IPS-15b (cell line): ENCODE measurements around the gene IQGAP2.
A peak's percentile ranks its signal among the peaks of the same experiment; 100 is the strongest.
"Not testable (repeated sequence)": the region's sequence is repeated elsewhere in the genome, so short reads cannot be mapped to it uniquely, and the experiment has no call there.

ENCODE experiments used
- H3K27me3 ChIP-seq: one replicate; pipeline ENCODE4 v1.6.1; 2013; ENCODE audit warnings: low read length; ENCODE audit not compliant: control insufficient read depth, insufficient read depth
- H3K36me3 ChIP-seq: one replicate; pipeline ENCODE4 v1.6.1; 2013; ENCODE audit warnings: low read length; ENCODE audit not compliant: control insufficient read depth, insufficient read depth
- H3K4me1 ChIP-seq: one replicate; pipeline ENCODE4 v1.6.1; 2013; ENCODE audit warnings: mild to moderate bottlenecking, low read length; ENCODE audit not compliant: control insufficient read depth, insufficient read depth
- H3K4me3 ChIP-seq: one replicate; pipeline ENCODE4 v1.5.1; 2013; ENCODE audit warnings: low read depth, low read length
- H3K9ac ChIP-seq: one replicate; pipeline ENCODE4 v1.6.1; 2013; ENCODE audit warnings: low read depth, mild to moderate bottlenecking, low read length
- H3K9me3 ChIP-seq: one replicate; pipeline ENCODE4 v1.6.1; 2013; ENCODE audit warnings: mild to moderate bottlenecking, low read length; ENCODE audit not compliant: control insufficient read depth, insufficient read depth

Gene IQGAP2

DNA sequence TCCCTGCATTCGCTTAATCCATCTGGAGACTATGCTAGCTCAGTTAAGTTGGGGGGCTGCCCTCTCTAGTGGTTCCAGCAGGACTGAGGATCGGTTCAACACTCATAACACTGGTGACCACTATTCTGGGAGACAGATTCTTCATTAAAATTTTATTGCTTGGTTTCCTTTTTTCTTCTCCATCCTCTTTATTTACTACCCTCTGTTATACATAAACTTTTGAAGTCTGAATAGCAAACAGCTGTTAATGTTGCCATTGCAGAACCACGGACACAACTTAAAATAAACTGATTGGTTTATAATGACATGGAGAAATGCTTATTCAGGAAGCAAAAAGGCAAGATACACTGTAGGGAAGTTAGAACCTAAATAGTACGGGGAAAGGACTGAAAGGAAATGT lies 22.1 kb downstream of the IQGAP2 start:
- no peaks in the 10 kb centered on the region for H3K36me3 ChIP-seq
- no peaks in the 10 kb centered on the region for H3K27me3 ChIP-seq
- H3K4me3 ChIP-seq = no peak overlapping the region
- H3K9ac ChIP-seq = no peak overlapping the region
- no peaks in the 10 kb centered on the region for H3K9me3 ChIP-seq
- H3K4me1 ChIP-seq = peaks cover 38% of the 10 kb centered on the region

DNA sequence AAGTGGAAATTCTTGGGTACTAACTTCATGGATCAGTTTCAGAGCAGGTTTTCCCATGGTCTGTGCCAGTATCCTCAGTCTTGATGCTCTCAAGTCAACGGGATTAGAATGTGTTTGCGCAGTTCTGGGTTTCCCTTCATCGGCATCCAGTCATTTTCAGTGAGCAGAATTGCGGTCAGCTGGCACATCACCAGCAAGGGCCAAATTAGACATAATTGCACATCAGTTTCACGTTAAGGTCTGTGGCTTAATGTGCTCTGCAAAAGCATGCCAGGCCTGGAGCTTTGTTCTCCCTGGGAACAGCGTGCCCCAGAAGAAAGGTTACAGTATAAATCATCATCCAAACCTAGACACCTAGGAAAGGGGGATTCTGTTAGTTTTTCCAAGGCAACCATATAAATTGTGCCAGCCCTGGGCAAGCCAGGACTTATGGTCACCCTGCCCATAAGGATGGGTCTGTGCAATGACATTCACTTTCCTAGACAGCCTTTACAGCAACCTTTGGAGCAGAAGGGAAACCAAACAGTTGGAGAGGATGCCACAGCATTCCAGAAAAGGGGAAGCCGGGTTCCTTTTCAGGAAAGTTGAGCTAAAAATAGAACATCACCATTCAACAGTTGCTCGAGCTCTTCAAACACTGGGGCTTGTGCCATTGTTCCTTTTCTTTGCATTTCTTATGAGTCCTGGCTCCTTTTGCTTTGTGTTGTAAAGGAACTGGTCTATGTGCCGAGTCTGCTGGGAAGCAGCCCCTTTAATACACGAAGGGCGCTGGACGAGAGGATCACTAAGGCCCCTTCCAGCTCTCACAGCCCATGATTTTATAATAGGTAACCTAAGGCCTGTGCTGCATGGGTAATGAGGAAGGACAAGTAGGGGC lies 23.1 kb downstream of the IQGAP2 start:
- no peaks in the 10 kb centered on the region for H3K9me3 ChIP-seq
- H3K27me3 ChIP-seq = no peaks in the 10 kb centered on the region
- H3K36me3 ChIP-seq = no peaks in the 10 kb centered on the region
- H3K9ac ChIP-seq = no peak overlapping the region
- peak overlapping the region; percentile 9 for H3K4me3 ChIP-seq
- H3K4me1 ChIP-seq = peaks cover 35% of the 10 kb centered on the region

DNA sequence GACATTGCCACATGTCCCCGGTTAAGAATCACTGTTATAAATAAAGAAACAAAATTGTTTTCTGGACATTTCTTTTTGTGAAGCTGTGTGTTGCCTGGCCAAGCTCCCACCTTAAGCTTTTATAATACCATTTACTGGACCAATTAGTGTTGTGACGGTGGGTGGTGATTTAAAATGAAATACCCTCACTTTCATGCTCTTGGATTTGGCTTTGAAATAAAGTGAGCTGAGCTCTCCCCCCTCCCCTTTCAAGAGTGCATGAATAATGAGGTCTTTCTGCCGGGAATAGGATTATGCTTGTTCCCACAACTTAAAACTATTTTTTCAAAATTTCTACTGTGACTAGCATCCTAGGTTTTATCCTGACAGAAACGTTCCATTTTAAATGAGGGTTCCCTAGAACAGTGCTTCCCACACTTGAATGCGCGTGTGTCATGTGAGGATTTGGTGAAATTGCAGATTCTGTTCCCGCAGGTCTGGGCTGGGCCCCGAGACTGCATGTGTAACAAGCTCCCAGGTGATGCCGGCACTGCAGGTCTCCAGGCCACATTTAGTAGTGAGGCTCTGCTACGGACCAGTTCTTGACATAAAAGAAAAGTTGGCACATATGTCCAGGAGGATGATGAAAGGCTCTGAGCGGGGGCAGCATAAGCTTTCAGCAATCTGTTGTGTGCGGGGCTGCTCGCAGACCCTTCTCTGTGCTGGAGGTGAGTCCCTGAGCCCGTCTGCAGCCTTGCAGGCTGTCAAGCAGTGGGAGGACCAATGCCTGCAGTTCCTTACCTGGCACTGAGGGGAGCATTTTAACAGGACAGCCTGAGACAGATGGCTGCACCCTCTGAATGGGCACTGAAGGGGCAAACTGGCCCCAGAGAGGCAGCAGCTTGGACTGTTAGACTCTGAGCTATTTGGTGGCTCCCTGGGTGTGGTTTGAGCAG lies 24.4 kb downstream of the IQGAP2 start:
- Histone ChIP-seq H3K9me3 (no peaks in the 10 kb centered on the region), H3K27me3 (no peaks in the 10 kb centered on the region), H3K4me1 (peaks cover 34% of the 10 kb centered on the region), H3K36me3 (no peaks in the 10 kb centered on the region), H3K4me3 (peak overlapping the region; percentile 8), H3K9ac (no peak overlapping the region)

DNA sequence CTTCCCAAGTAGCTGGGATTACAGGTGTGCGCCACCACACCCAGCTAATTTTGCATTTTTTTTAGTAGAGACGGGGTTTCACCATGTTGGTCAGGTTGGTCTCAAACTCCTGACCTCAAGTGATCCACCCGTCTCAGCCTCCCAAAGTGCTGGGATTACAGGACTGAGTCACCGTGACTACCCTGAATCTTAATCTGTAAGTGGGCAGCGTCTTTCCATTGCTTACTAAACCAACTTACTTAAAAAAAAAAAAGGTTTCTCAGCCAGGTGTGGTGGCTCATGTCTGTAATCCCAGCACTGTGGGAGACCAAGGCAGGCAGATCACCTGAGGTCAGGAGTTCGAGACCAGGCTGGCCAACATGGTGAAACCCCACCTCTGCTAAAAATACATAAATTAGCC lies 25.5 kb downstream of the IQGAP2 start:
- not testable (repeated sequence) for H3K27me3 ChIP-seq, H3K9me3 ChIP-seq, H3K36me3 ChIP-seq, H3K4me3 ChIP-seq, H3K9ac ChIP-seq
- peaks cover 38% of the 10 kb centered on the region for H3K4me1 ChIP-seq

DNA sequence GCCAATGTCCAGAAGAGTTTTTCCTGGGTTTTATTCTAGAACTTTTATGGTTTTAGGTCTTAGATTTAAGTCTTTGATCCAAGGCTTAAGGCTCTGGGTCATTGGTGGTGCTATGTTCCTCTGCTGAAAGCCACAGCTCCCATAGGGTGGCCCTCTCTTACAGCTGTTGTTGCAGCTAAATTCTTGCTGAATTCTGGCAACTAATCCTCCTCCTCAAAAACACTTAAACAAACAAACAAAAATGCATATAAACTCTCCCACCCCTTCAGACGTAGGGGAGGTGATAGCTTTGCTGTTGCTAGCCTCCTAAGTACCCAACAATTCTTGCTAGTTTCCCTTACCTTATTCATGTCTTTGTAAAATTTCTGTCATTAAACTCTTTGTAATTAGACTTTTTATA lies 30.2 kb downstream of the IQGAP2 start:
- Histone ChIP-seq H3K9ac (no peak overlapping the region), H3K4me3 (no peak overlapping the region), H3K27me3 (no peaks in the 10 kb centered on the region), H3K4me1 (peaks cover 5% of the 10 kb centered on the region), H3K36me3 (no peaks in the 10 kb centered on the region), H3K9me3 (no peaks in the 10 kb centered on the region)

DNA sequence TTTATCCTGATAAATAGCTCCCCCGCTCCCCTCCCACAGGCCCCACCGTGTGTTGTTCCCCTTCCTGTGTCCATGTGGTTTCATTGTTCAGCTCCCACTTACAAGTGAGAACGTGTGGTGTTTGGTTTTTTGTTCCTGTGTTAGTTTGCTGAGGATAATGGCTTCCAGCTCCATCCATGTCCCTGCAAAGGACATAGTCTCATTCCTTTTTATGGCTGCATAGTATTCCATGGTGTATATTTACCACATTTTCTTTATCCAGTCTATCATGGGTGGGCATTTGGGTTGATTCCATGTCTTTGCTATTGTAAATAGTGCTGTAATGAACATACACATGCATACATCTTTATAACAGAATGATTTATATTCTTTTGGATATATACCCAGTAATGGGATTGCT lies 34.4 kb downstream of the IQGAP2 start:
- not testable (repeated sequence) for H3K4me3 ChIP-seq, H3K9ac ChIP-seq, H3K27me3 ChIP-seq, H3K9me3 ChIP-seq, H3K36me3 ChIP-seq, H3K4me1 ChIP-seq

GRCh38 chr5:76438025-76438424 lies 34.9 kb downstream of the IQGAP2 start:
- H3K9me3 ChIP-seq = no peaks in the 10 kb centered on the region
- no peaks in the 10 kb centered on the region for H3K36me3 ChIP-seq
- H3K4me3 ChIP-seq = no peak overlapping the region
- H3K9ac ChIP-seq = no peak overlapping the region
- H3K27me3 ChIP-seq = no peaks in the 10 kb centered on the region
- H3K4me1 ChIP-seq = peaks cover 4% of the 10 kb centered on the region

DNA sequence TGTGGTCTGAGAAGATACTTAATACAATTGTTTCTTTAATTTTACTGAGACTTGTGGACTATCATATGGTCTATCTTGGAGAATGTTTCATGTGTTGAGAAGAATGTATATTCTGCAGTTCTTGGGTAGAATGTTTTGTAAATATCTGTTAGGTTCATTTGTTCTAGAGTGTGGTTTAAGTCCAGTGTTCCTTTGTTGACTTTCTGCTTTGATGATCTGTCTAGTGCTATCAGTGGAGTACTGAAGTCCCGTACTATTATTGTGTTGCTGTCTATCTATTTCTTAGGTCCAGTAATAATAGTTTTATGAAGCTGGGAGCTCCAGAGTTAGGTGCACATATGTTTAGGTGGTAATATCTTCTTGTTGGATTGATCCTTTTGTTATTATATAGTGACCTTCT lies 36.1 kb downstream of the IQGAP2 start:
- no peaks in the 10 kb centered on the region for H3K36me3 ChIP-seq

GRCh38 chr5:76439929-76440328 lies 36.8 kb downstream of the IQGAP2 start:
- Histone ChIP-seq H3K36me3 (no peaks in the 10 kb centered on the region), H3K27me3 (no peaks in the 10 kb centered on the region)

More for the DNA sequence above, 36.1 kb downstream of the IQGAP2 start:
- no peaks in the 10 kb centered on the region for H3K27me3 ChIP-seq
- no peak overlapping the region for H3K9ac ChIP-seq
- H3K9me3 ChIP-seq = no peaks in the 10 kb centered on the region
- H3K4me3 ChIP-seq = no peak overlapping the region
- H3K4me1 ChIP-seq = no peaks in the 10 kb centered on the region

DNA sequence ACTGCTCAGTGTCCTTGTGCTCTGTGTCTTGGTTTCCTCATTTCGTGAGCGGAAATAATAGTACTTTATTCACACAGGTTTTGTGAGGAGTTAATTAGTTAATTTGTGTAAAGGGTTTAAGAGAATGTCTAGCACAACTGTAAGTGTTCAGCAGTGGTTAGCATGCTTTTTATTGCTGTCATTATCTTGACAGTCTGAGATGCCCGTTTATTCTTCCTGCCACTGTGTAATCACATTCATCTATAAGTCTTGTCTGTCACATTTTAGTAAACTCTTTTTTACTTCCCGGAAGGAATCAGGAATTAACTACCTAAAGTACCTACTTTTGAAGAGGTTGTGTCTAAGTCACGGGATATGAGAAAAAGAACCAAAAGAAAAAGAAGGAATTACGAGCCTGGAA lies 38.0 kb downstream of the IQGAP2 start:
- Histone ChIP-seq H3K27me3 (no peaks in the 10 kb centered on the region), H3K9ac (no peak overlapping the region), H3K9me3 (no peaks in the 10 kb centered on the region), H3K36me3 (no peaks in the 10 kb centered on the region), H3K4me3 (no peak overlapping the region), H3K4me1 (no peaks in the 10 kb centered on the region)

More at GRCh38 chr5:76439929-76440328, 36.8 kb downstream of the IQGAP2 start:
- Histone ChIP-seq H3K4me1 (no peaks in the 10 kb centered on the region), H3K4me3 (no peak overlapping the region), H3K9me3 (no peaks in the 10 kb centered on the region), H3K9ac (no peak overlapping the region)

DNA sequence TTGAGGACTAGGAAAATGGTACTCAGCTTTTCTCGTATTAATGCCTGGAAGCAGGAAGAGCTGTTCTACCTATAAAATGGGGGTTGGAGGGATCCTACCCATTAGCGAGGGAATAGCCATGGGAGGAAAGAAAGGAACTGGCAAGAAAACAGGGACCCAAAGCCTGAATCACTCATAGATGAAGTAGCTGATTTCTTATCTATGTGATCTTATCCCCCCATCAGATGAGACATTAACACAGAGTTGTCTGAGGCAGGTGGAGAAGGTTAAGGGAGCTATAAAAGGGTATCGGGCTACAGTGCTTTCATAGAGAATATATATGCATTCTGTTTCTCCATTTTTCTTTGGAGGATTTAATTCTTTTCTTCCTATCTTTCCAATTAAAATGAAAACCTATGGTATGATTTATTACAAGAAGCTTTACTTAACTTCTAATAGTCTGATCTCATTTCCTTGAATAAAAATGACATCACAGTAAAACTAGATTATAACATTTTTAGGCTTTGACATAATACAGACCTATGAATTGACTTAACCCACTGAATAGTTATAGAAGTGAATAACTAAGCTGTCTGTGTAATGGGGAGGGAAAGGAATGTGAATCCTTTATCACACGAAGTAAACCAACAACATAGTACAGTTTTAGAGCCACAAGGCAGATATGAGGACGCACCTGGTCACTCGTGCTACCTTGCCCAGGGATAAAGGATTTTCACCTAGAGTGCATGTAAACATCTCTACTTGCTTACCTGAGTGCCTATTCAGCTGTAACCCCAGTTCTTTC lies 39.0 kb downstream of the IQGAP2 start:
- Histone ChIP-seq H3K9me3 (no peaks in the 10 kb centered on the region), H3K27me3 (no peaks in the 10 kb centered on the region), H3K9ac (no peak overlapping the region), H3K4me1 (peaks cover 7% of the 10 kb centered on the region), H3K36me3 (no peaks in the 10 kb centered on the region), H3K4me3 (no peak overlapping the region)
